ENCODE measurements around the gene MORC3. TPM values are rescaled to one million over a fixed set of nuclear protein-coding genes. Genes with fewer than 3 reads are reported as not detected.
"Not testable (repeated sequence)": the region's sequence is repeated elsewhere in the genome, so short reads cannot be mapped to it uniquely, and the experiment has no call there.

MORC3 gene
- total RNA-seq, 1 donor, result 56.1 TPM

DNA sequence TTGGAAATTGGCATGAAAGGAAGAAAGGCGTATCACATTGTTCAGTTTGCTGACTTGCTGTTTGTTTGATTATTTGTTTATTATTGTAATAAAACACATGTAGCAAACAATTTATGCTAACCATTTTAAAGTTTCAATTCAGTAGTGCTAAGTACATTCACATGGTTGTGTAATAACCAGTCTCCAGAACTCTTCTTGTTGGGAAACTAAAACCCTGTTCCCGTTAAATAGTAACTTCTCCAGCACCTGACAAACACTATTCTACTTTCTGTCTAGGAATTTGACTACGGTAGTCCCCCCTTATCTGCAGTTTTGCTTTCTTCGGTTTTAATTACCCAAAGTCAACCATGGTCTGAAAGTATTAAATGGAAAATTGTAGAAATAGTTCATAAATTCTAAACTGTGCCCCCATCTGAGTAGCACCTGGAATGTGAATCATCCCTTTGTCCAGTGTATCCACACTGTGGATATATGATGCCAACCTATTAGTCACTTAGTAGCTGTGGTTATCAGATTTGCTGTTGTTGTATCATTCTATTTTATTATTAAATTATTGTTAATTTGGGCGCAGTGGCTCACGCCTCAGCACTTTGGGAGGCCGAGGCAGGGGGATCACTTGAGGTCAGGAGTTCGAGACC is 5.5 kb downstream of the MORC3 start:
- TF ChIP-seq, protein P1, sequence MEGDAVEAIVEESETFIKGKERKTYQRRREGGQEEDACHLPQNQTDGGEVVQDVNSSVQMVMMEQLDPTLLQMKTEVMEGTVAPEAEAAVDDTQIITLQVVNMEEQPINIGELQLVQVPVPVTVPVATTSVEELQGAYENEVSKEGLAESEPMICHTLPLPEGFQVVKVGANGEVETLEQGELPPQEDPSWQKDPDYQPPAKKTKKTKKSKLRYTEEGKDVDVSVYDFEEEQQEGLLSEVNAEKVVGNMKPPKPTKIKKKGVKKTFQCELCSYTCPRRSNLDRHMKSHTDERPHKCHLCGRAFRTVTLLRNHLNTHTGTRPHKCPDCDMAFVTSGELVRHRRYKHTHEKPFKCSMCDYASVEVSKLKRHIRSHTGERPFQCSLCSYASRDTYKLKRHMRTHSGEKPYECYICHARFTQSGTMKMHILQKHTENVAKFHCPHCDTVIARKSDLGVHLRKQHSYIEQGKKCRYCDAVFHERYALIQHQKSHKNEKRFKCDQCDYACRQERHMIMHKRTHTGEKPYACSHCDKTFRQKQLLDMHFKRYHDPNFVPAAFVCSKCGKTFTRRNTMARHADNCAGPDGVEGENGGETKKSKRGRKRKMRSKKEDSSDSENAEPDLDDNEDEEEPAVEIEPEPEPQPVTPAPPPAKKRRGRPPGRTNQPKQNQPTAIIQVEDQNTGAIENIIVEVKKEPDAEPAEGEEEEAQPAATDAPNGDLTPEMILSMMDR (IDR thresholded peaks at IDR 0.05; ENCODE audit: insufficient read depth, low read depth, low read length), result no peak
- no peak for DNase-seq (ENCODE audit: low read depth)

DNA sequence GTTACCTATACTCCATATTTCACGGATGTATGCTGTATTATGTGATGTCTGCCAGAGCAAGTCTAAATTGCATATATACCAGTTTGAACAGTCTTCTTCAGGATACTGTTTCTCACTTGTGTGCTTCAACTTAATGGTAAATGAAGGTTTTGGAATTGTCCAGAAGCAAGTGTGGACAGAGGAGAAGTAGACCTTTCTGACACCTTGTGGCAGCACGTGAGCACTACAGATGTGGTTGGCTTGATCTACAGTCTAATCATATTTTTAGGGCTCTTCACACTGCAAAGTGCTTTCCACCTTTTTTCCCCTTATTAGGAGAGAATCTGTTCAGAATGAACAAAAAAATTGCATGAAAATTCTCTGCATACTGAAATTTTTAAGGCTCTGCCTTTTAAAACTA is 10.9 kb downstream of the MORC3 start:
- TF ChIP-seq, protein P1 (IDR thresholded peaks at IDR 0.05; ENCODE audit: insufficient read depth, low read depth, low read length), result peak; percentile 78
- no peak overlapping the region for H3K4me3 ChIP-seq (ENCODE audit: low read depth, low read length)
- DNase-seq (ENCODE audit: low read depth), result peak; percentile 69

More for the DNA sequence above, 5.5 kb downstream of the MORC3 start:
- H3K4me3 ChIP-seq (ENCODE audit: low read depth, low read length), result no peak overlapping the region

DNA sequence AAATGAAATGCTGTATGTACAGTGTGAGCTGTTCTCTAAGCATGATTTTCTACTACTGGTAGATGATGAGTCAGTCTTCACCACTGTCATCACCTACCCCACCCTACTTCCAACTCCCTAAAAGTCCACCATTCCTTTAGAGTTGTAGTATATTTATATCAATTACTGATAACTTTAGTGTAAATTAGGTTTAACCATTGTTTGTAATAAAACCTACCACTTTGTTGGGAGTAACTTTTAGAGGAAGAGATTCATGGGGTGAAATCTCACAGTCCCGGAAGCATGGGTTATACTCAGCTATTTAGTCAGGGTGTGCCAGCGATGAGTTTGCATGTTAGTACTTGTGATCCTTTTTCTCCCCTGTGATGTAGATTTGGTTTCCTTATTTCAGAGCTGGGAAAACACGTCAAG is 17.1 kb downstream of the MORC3 start:
- DNase-seq (ENCODE audit: low read depth), result peak; percentile 84
- no peak overlapping the region for H3K4me3 ChIP-seq (ENCODE audit: low read depth, low read length)
- TF ChIP-seq, protein P1 (IDR thresholded peaks at IDR 0.05; ENCODE audit: insufficient read depth, low read depth, low read length), result no peak

DNA sequence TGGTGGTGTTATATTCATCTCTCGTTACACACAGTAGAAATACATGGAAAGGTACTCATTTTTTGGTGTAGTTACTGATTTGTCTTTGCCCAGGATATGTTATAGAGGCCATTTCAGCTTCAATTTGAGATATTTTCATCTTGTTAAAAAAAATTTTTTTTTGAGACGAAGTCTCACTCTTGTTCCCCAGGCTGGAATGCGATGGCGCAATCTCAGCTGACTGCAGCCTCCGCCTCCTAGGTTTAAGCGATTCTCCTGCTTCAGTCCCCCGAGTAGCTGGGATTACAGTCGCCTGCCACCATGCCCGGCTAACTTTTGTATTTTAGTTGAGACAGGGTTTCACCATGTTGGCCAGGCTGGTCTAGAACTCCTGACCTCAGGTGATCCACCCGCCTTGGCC is 19.0 kb downstream of the MORC3 start:
- DNase-seq (ENCODE audit: low read depth), result peak; percentile 45
- TF ChIP-seq, protein P1 (IDR thresholded peaks at IDR 0.05; ENCODE audit: insufficient read depth, low read depth, low read length), result no peak
- H3K4me3 ChIP-seq (ENCODE audit: low read depth, low read length), result no peak overlapping the region

DNA sequence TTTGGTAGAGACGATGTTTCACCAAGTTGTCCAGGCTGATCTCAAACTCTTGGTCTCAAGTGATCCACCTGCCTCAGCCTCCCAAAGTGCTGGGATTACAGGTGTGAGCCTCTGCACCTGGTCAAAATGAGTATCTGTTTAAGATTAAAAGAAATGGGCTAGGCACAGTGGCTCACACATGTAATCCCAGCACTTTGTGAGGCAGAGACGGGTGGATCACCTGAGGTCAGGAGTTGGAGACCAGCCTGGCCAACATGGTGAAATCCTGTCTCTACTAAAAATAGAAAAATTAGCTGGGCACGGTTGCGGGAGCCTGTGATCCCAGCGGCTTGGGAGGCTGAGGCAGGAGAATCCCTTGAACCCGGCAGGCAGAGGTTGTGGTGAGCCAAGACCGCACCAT is 22.6 kb downstream of the MORC3 start:
- not testable (repeated sequence) for H3K4me3 ChIP-seq (ENCODE audit: low read depth, low read length); DNase-seq (ENCODE audit: low read depth)

DNA sequence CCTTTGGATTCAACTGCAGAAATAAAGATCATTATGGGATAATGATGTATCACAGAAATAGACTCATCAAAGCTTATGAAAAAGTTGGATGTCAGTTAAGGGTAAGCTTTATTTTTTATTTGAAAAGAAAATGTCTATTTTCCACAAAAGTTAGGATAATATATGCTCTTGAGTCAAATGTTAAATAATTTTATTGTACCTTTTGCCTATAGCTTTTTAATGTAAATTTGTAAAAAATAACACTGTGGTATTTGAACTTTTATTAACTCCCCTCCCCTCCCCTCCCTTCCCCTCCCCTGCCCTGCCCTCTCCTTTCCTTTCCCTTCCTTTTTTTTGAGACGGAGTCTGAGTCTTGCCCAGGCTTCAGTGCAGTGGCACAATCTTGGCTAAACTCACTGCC is 24.9 kb downstream of the MORC3 start:
- TF ChIP-seq, protein P1 (IDR thresholded peaks at IDR 0.05; ENCODE audit: insufficient read depth, low read depth, low read length), result no peak
- no peak for DNase-seq (ENCODE audit: low read depth)
- no peak overlapping the region for H3K4me3 ChIP-seq (ENCODE audit: low read depth, low read length)

DNA sequence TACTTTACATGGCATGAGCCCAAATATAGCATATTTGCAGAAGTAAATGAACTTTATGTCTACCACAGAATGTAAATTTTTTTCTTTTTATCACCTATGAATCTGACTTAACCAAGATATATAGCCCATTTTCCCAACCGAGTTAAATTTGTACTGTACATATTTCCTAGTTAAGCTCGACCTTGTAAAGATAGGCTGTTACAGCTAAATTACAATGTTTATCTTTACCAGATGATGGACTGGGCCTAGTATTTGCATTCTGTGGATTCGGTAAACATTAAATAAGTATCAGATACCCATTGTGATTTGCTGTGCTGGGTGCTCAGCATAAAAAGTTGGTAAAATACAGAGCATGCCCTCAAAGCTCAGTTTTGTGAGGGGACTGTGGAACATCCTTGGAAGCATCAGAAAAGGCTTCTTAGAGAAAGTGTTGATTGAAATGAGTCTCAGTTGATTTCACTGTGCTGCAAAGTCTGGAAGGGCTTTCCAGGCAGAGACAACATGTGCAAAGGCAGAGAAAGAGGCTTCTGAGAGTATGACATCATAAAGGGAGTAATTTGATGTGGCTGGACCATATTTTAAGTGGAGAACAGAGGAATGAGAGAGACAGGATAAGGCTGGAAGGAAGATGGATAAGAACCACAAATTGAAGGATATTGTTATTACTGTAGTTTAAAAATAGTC is 27.4 kb downstream of the MORC3 start:
- no peak overlapping the region for H3K4me3 ChIP-seq (ENCODE audit: low read depth, low read length)
- TF ChIP-seq, protein P1 (IDR thresholded peaks at IDR 0.05; ENCODE audit: insufficient read depth, low read depth, low read length), result no peak
- no peak for DNase-seq (ENCODE audit: low read depth)

Data from fibroblast of villous mesenchyme (primary cell).